Stimulated activated CD8-positive, alpha-beta memory T cell treated with anti-CD3 and anti-CD28 coated beads, Interleukin-4, amount 100 ng/mL, for 4 hours (primary cell): ENCODE data around the gene NXF1.
"Not testable (repeated sequence)": the region's sequence is repeated elsewhere in the genome, so short reads cannot be mapped to it uniquely, and the experiment has no call there.

Source experiments
- DNase-seq, 2 donors: peaks; one replicate each; pipeline ENCODE4 v3.0.0-alpha.2; 2020; ENCODE audit warnings: low read depth in 2 of 2, low spot score in 1 of 2

Gene NXF1

DNA sequence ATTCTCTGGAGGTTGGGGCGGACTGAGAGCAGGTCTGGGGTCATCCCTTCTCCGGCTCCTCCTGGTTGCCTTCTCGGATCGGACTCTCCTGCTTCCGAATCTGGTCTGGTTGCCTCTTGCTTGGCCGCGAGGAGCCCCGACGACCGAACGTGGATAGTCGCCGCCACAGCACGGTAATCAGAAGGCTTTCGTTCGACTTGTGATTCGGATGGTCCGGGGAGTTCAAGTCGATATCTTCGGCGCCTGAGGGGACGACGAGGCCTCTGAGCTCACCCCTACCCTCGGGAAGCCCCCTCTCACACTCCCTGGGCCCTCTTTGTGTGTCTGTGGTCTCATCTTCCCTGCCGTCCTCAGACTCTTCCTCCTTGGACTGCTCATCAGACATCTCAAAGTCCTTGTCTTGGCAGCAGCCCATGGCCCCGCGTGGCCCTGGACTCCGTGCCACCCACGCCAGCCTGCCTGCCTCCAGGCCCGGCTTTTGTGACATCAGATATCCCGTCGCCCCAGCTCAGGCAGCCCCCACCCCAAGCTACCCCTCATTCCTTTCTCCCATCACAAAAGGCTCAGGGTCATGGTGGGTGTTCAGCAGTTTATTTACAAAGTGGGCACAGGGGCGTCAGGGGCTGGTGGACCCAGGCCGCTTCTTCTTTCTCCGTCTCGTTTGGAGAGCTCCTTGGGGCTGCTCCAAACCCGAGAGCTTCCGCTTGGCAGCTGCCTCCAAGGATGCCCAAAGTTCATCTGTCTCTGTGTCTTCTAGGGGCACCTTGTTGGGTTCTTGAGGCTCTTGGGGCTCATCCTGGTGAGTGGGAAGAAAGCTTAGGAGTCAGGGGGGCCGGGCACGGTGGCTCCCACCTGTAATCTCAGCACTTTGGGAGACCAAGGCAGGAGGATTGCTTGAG, 27.3 kb upstream of the NXF1 start, which contains the start of gene TEX54:
TEX54 (minus strand) TSS at position 506 of the 899 bp plus-strand sequence.
- DNase-seq = no peak

GRCh38 chr11:62831520-62832335, 26.5 kb upstream of the NXF1 start, which contains the start of gene STX5:
STX5 (minus strand) TSS chr11:62832051; CDS start chr11:62831243, 808 bp downstream.
- DNase-seq = peak; percentile 99 to 100

- DNase-seq = no peak
Observed at GRCh38 chr11:62830904-62831519, 25.8 kb upstream of the NXF1 start.

DNA sequence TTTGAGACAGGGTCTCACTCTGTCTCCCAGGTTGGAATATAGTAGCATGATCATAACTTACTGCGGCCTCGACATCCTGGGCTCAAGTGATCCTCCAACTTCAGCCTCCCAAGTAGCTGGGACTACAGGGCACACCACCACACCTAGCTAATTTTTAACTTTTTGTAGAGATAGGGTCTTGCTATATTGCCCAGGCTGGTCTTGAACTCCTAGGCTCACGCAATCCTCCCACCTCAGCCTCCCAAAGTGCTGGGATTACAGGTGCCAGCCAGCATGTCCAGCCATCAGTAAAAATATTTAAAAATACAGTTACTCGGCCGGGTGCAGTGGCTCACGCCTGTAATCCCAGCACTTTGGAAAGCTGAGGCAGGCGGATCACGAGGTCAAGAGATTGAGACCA, 22.9 kb upstream of the NXF1 start:
- not testable (repeated sequence) for DNase-seq

- DNase-seq = no peak
Observed at GRCh38 chr11:62823677-62824076, 18.4 kb upstream of the NXF1 start.

DNA sequence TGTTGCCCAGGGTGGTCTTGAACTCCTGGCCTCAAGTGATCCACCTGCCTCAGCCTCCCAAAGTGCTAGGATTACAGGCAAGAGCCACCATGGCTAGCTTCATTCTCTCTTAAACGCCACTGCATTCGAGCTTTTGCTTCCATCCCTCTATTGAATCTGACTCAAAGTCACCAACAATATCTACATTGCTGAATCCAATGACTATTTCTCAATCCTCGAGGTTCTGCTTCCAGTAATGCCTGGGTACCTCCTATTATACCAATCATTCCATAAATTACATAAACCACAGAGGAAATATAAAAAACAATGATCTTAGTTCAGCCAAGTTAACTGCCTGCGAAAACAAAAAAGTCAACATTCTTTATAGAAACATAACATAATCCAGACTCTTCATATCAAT, 11.9 kb upstream of the NXF1 start:
- no peak for DNase-seq

GRCh38 chr11:62816557-62816956, 11.3 kb upstream of the NXF1 start:
- no peak for DNase-seq

DNA sequence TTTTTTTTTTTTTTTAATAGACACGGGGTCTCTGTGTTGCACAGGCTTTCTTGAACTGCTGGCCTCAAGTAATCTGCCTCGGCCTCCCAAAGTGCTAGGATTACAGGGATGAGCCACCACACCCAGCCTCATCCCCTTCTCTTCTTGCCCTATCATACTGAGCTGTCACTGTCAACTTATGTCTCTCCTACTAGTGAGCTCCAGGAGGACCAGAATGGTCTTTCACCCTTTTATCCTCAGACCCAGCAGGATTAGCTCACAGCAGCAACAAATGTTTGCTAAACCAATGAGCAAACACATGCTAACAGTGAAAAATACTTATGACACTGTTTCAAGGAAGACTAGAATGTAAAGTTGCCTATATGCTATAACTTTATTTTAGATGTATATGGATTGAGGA, 6.4 kb upstream of the NXF1 start:
- DNase-seq = no peak

- DNase-seq = no peak
Observed at GRCh38 chr11:62810748-62811147, 5.5 kb upstream of the NXF1 start.

GRCh38 chr11:62806611-62807121, 1.4 kb upstream of the NXF1 start:
- DNase-seq = no peak

DNA sequence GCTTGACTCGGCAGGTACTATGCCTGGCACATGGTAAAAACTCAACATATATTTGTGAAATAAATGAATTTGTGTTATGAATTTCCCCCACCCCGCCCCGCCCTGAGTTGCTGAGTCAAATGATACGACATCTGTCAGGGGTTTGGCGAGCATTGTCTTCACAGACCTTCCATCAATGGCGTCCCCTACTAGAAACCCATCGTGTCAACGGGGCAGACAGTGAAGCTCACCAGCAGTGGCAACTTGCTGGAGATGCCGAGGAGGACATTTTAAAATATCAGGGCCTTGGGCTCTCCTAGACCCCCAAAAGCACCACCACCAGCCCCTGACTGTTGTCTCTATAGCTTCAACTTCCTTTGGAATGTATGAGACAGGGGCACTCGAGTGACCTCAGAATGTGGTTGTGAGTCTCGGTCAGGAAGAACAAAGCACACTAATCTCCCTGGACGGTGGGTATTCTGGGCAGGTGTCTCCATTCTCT, 761 bp upstream of the NXF1 start:
- no peak for DNase-seq

DNA sequence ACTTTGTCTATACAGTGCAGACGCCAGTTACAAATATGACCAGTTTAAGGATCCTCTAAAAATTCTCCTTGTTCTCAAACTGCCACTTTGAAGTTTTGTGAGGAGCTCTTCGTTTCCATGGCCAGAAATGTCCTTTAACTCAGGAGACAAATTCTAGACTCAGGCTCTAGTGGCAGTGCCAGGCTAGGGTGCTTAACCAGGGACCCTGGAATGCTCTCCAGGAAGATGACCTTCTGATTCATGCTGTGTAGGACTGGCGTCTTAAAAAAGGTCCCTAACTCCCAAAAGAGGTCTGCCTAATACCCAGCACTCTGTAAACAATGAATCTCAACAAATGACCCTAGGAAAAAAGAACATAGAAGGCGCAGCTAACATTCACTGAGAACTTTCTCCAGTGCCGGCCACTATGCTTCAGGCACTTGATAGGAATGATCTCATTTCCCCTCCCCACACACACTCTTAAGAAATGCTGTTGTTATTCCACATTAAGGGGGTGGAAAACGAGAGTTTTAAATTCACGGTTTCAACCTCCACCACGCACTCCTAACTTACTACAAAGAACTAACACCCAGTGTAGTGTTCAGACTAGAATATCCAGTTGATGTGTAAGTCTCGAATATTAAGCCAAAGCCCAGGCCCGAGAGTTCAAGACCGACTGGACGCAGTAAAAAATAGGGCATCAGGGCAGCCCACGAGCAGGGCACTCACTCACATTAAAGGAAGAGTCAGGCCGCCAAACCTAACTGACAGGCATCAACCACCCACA, 747 bp downstream of the NXF1 start:
- DNase-seq = no peak

GRCh38 chr11:62801071-62801470, 4.2 kb downstream of the NXF1 start:
- no peak for DNase-seq

GRCh38 chr11:62799486-62799885, 5.8 kb downstream of the NXF1 start:
- DNase-seq = no peak

DNA sequence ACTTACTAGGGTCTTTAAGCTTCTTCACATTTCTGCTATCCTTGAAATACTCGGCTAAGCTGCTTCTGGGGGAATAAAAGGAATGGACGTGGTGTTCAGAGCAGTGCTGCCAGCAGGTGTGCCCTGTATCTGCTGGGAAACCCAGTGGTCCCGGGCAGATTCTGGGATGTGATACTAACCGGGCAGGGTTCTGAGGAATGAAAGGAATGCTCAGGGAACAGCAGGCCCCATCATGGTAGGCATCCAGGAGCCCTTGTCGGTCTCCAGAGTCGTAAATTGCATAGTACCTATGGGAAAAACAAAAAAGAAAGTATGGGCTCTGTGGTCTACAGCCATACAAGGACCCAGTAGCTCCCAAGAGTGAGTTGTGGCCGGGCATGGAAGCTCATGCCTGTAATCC, 9.0 kb downstream of the NXF1 start:
- DNase-seq = no peak

- DNase-seq = no peak
Observed at GRCh38 chr11:62794201-62794775, 11.0 kb downstream of the NXF1 start.

GRCh38 chr11:62792202-62792575, 13.1 kb downstream of the NXF1 start:
- no peak for DNase-seq

DNA sequence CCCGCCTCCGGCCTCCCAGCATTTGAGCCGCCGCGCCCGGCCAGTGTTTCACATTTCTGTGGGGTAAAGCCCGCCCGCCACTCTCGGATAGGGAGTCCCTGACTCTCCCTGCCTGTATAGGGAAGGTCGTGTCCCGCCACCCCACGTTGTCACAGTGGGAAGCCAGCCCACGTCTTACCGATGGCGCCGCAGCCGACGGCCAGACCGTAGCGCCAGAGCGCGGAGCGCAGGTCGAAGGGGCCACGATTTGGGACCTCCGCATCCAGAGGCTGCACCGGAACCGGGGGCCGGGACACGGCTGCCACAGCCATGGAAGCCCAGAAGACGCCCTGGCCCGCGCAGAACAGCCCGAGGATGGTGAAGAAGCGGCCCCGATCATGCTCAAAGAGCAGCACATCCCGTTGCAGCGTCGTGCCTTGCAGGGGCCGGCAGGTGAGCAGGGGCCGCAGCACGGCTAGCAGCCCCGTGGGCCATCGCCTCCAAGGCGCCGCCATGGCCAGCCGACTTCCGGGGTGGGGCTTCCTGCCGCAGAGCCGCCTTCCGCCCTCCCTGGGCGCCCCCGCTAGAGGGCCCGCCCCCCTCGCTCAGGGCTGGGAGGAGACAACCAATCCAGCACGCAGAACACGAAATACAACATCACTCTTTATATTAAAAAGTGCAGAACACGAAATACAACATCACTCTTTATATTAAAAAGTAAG, 13.6 kb downstream of the NXF1 start, which contains the start of gene TMEM223:
TMEM223 (minus strand) TSS at position 506 of the 701 bp plus-strand sequence; CDS start at position 494, 12 bp downstream.
- peak; percentile 78 to 80 for DNase-seq

GRCh38 chr11:62789576-62789975, 15.7 kb downstream of the NXF1 start:
- DNase-seq = no peak
